Testis (tissue), 3 donors: Measurements from ENCODE around the gene OTC. TPM values are rescaled to one million over a fixed set of nuclear protein-coding genes. Genes with fewer than 3 reads are reported as not detected.

Source experiments
- DNase-seq: peaks from one replicate; pipeline ENCODE4 v3.0.0-alpha.2; 2019
- H3K27ac ChIP-seq, 2 donors: fragments of 200-600 bp; sonication (generic); one replicate each; pipeline ENCODE4 v1.5.1; 2019
- H3K27me3 ChIP-seq: fragments of 200-600 bp; sonication (generic); one replicate; pipeline ENCODE4 v1.5.1; 2019
- H3K36me3 ChIP-seq: fragments of 200-600 bp; sonication (generic); one replicate; pipeline ENCODE4 v1.5.1; 2017; ENCODE audit warnings: low read depth; ENCODE audit errors: missing control alignments
- H3K4me1 ChIP-seq: fragments of 200-600 bp; sonication (generic); one replicate; pipeline ENCODE4 v1.5.1; 2019
- H3K4me3 ChIP-seq, 2 donors: fragments of 200-600 bp; sonication (generic); one replicate each; pipeline ENCODE4 v1.5.1; 2017 to 2019
- H3K9me3 ChIP-seq: fragments of 200-600 bp; sonication (generic); one replicate; pipeline ENCODE4 v1.5.1; 2017
- CTCF ChIP-seq, 3 experiments: fragments of 450-650 bp in 2 of 3; fragments of 200-600 bp in 1 of 3; sonication (generic) in 1 of 3; IDR thresholded peaks; one replicate each; pipeline ENCODE4 v1.5.1; 2016 to 2019; ENCODE audit warnings: antibody characterized with exemption in 3 of 3, mild to moderate bottlenecking in 2 of 3, moderate library complexity in 1 of 3
- POLR2A ChIP-seq: fragments of 450-650 bp; IDR thresholded peaks from one replicate; pipeline ENCODE4 v1.6.1; 2017; ENCODE audit warnings: antibody characterized with exemption, mild to moderate bottlenecking, moderate library complexity
- WGBS, 2 donors: methylation state at CpG; one replicate each; pipeline ENCODE4 v1.1.5; 2018; 5-methylcytosine and 5-hydroxymethylcytosine counted together
- intact Hi-C: fragments of 100-400 bp; cut with DNase I; formaldehyde crosslinking; loops from one replicate; pipeline ENCODE4 v1.15.1; 2023; ENCODE audit warnings: low total_unique reads
- polyA plus RNA-seq: library from polyadenylated mRNA; stranded (reverse); fragments of 350-450 nt; fragmentation: Illumina TruSeq; extraction: RNeasy Lipid Tissue Mini Kit (QIAGEN cat#74804); gene quantifications from one replicate; pipeline ENCODE4 v1.2.3, GENCODE V29; 2014; ENCODE audit warnings: low read depth, low replicate concordance; ENCODE audit not compliant: insufficient read depth
- total RNA-seq, 2 donors: library from RNA; depleted of rRNA; stranded (reverse); fragments of >200 nt; gene quantifications; one replicate each; pipeline ENCODE4 v1.2.3, GENCODE V29; 2016

OTC gene
- total and polyA plus RNA-seq, 3 donors from 2014 or later: 0.39 to 0.68 (median 0.55) TPM

GRCh38 chrX:38313190-38313589 is 39.2 kb upstream of the OTC start:
- H3K9me3 ChIP-seq: no peaks in the 10 kb centered on the region
- H3K4me1 ChIP-seq: no peaks in the 10 kb centered on the region
- H3K27ac ChIP-seq: no peak overlapping the region
- 91 to 97% methylated on average over 4 of the region's 4 CpGs for WGBS, 2 donors
- H3K27me3 ChIP-seq: no peaks in the 10 kb centered on the region
- no peak overlapping the region for H3K4me3 ChIP-seq
- no peak for TF ChIP-seq POLR2A
- TF ChIP-seq CTCF (IDR thresholded peaks at IDR 0.05): no peak
- DNase-seq: no peak
- H3K36me3 ChIP-seq: no peaks in the 10 kb centered on the region
- intact Hi-C loops: no loop called here

DNA sequence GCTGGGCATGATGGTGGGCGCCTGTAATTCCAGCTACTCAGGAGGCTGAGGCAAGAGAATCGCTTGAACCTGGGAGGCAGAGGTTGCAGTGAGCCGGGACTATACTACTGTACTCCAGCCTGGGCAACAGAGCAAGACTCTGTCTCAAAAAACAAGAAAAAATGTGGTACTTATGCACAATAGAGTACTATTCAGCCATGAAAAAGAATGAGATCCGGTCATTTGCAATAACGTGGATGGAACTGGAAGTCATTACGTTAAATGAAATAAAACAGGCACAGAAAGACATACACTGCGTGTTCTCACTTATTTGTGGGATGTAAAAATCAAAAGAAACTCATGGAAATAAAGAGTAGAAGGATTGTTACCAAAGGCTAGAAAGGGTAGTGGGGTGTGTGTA is 37.2 kb upstream of the OTC start:
- H3K27me3 ChIP-seq: no peaks in the 10 kb centered on the region
- no peaks in the 10 kb centered on the region for H3K9me3 ChIP-seq
- H3K27ac ChIP-seq: no peak overlapping the region
- DNase-seq: no peak
- intact Hi-C loops: no loop called here
- 94 to 97% methylated on average over 7 of the region's 7 CpGs for WGBS, 2 donors
- no peak overlapping the region for H3K4me3 ChIP-seq
- H3K36me3 ChIP-seq: no peaks in the 10 kb centered on the region
- no peak for TF ChIP-seq POLR2A
- TF ChIP-seq CTCF (IDR thresholded peaks at IDR 0.05): no peak
- H3K4me1 ChIP-seq: no peaks in the 10 kb centered on the region

GRCh38 chrX:38318196-38318595 is 34.2 kb upstream of the OTC start:
- Histone ChIP-seq H3K9me3 (no peaks in the 10 kb centered on the region), H3K27me3 (no peaks in the 10 kb centered on the region), H3K27ac (no peak overlapping the region), H3K4me1 (no peaks in the 10 kb centered on the region), H3K4me3 (no peak overlapping the region), H3K36me3 (no peaks in the 10 kb centered on the region)
- WGBS, 2 donors: 91 to 97% methylated on average over 3 of the region's 3 CpGs
- DNase-seq: no peak
- TF ChIP-seq POLR2A (no peak), CTCF (IDR thresholded peaks at IDR 0.05) (no peak)
- intact Hi-C loops: no loop called here

DNA sequence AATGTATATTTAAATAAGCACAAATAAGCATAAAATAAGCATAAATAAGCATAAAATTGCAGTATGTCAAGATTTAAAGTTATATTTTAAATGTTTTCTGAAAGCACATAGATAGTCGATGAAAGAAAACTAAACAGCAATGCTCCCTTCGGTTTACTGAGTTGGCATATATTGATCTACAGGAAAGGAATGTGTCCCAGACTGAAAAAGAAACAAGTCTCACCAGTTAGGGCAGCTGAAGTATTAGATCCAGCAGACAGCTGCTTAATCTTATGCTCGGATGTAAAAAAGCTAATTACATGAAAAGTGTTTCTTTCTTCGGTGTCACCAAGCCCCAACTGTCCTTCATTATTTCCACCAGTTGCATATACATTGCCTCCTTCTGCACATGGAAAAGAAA is 33.8 kb upstream of the OTC start:
- Histone ChIP-seq H3K27ac (no peak overlapping the region), H3K36me3 (no peaks in the 10 kb centered on the region), H3K27me3 (no peaks in the 10 kb centered on the region), H3K4me1 (no peaks in the 10 kb centered on the region), H3K9me3 (no peaks in the 10 kb centered on the region), H3K4me3 (no peak overlapping the region)
- TF ChIP-seq CTCF (IDR thresholded peaks at IDR 0.05) (no peak), POLR2A (no peak)
- WGBS, 2 donors: 87 to 92% methylated on average over 4 of the region's 4 CpGs
- intact Hi-C loops: no loop called here
- no peak for DNase-seq

GRCh38 chrX:38320819-38321218 is 31.6 kb upstream of the OTC start:
- no peak for DNase-seq
- Histone ChIP-seq H3K27ac (no peak overlapping the region), H3K4me1 (no peaks in the 10 kb centered on the region), H3K36me3 (no peaks in the 10 kb centered on the region), H3K27me3 (no peaks in the 10 kb centered on the region), H3K9me3 (no peaks in the 10 kb centered on the region), H3K4me3 (no peak overlapping the region)
- WGBS, 2 donors: 87 to 95% methylated on average over 5 of the region's 5 CpGs
- intact Hi-C loops: no loop called here
- TF ChIP-seq POLR2A (no peak), CTCF (IDR thresholded peaks at IDR 0.05) (no peak)
